ENCODE measurements around the gene ZNF804B. TPM values are rescaled to one million over a fixed set of nuclear protein-coding genes. Genes with fewer than 3 reads are reported as not detected.

Gene ZNF804B
- total RNA-seq, 1 experiment from 2014 or later = not detected

DNA sequence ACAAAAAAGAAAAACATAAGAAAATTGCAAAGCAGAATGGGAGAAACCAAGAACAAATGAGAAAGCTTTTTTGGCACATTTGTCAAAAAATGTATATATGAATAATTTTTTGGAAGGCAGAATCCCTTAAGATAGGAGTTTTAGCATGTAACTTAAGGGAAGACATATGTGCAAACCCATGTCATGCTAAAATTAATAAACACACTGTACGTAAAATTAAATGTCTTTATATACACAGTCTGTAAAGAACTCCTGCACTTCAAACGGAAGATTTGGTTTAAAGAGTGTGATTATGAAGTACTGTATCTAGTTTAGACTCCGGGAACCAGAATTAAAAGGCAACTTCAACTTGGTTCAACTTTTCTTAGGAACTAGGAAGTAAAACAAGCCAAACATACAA, 405.9 kb downstream of the ZNF804B start:
- intact Hi-C loops (cut with micrococcal nuclease; ENCODE audit: unreplicated experiment) = no loop called here
- Histone ChIP-seq H3K27me3 (replicated peaks; ENCODE audit: insufficient read depth, low read depth, low read length, poor library complexity) (no peaks in the 10 kb centered on the region), H3K27ac (ENCODE audit: low read depth, low read length, poor library complexity, severe bottlenecking) (no peak overlapping the region), H3K36me3 (ENCODE audit: insufficient read depth, low read length, poor library complexity, severe bottlenecking) (no peaks in the 10 kb centered on the region), H3K4me1 (ENCODE audit: insufficient read depth, low read length, poor library complexity, severe bottlenecking) (no peaks in the 10 kb centered on the region), H3K9me3 (ENCODE audit: low read depth, low read length, poor library complexity, severe bottlenecking) (no peaks in the 10 kb centered on the region), H3K4me3 (ENCODE audit: low read depth, low read length, poor library complexity, severe bottlenecking) (no peak overlapping the region)
- ChIA-PET POLR2A (ENCODE audit: low non-redundant PET) (no interaction called here), CTCF (no interaction called here)
- no peak for DNase-seq (ENCODE audit: low spot score)
- TF ChIP-seq, protein P1, sequence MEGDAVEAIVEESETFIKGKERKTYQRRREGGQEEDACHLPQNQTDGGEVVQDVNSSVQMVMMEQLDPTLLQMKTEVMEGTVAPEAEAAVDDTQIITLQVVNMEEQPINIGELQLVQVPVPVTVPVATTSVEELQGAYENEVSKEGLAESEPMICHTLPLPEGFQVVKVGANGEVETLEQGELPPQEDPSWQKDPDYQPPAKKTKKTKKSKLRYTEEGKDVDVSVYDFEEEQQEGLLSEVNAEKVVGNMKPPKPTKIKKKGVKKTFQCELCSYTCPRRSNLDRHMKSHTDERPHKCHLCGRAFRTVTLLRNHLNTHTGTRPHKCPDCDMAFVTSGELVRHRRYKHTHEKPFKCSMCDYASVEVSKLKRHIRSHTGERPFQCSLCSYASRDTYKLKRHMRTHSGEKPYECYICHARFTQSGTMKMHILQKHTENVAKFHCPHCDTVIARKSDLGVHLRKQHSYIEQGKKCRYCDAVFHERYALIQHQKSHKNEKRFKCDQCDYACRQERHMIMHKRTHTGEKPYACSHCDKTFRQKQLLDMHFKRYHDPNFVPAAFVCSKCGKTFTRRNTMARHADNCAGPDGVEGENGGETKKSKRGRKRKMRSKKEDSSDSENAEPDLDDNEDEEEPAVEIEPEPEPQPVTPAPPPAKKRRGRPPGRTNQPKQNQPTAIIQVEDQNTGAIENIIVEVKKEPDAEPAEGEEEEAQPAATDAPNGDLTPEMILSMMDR (conservative IDR thresholded peaks at IDR 0.05; ENCODE audit: low read depth, low read length) = no peak
- no peak for TF ChIP-seq EZH2 (IDR thresholded peaks at IDR 0.05; ENCODE audit: borderline replicate concordance, low read depth, low read length, poor library complexity, severe bottlenecking)
- no TSS peak for BruUV-seq (replicated peaks)

GRCh38 chr7:89170628-89171027, 411.1 kb downstream of the ZNF804B start:
- Histone ChIP-seq H3K4me3 (ENCODE audit: low read depth, low read length, poor library complexity, severe bottlenecking) (no peak overlapping the region), H3K27me3 (replicated peaks; ENCODE audit: insufficient read depth, low read depth, low read length, poor library complexity) (no peaks in the 10 kb centered on the region), H3K27ac (ENCODE audit: low read depth, low read length, poor library complexity, severe bottlenecking) (no peak overlapping the region), H3K9me3 (ENCODE audit: low read depth, low read length, poor library complexity, severe bottlenecking) (no peaks in the 10 kb centered on the region), H3K4me1 (ENCODE audit: insufficient read depth, low read length, poor library complexity, severe bottlenecking) (no peaks in the 10 kb centered on the region), H3K36me3 (ENCODE audit: insufficient read depth, low read length, poor library complexity, severe bottlenecking) (no peaks in the 10 kb centered on the region)
- TF ChIP-seq, protein P1 (conservative IDR thresholded peaks at IDR 0.05; ENCODE audit: low read depth, low read length) = no peak
- TF ChIP-seq EZH2 (IDR thresholded peaks at IDR 0.05; ENCODE audit: borderline replicate concordance, low read depth, low read length, poor library complexity, severe bottlenecking) = no peak
- CTCF ChIA-PET = no interaction called here
- no TSS peak for BruUV-seq (replicated peaks)
- POLR2A ChIA-PET (ENCODE audit: low non-redundant PET) = no interaction called here
- no peak for DNase-seq (ENCODE audit: low spot score)
- intact Hi-C loops (cut with micrococcal nuclease; ENCODE audit: unreplicated experiment) = no loop called here

DNA sequence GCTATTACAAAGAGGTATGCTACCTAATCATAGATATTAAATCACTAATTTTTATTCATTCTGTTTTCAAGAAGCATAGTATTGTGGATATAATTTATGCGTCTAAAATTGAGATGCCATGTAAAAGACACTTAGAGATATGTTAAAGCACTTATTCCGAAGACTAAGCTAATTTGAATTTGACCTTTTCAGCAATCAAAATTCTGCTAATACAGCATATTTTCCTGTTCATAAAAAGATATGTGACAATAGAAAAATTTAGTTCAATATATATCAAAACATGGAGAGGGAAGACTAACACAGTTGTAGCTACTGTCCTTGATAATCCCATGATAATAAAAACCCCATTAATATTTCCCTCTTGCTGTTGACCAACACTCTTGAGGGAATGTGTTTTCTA, 422.6 kb downstream of the ZNF804B start:
- ChIA-PET POLR2A (ENCODE audit: low non-redundant PET) (no interaction called here), CTCF (no interaction called here)
- Histone ChIP-seq H3K27me3 (replicated peaks; ENCODE audit: insufficient read depth, low read depth, low read length, poor library complexity) (no peaks in the 10 kb centered on the region), H3K4me1 (ENCODE audit: insufficient read depth, low read length, poor library complexity, severe bottlenecking) (no peaks in the 10 kb centered on the region), H3K36me3 (ENCODE audit: insufficient read depth, low read length, poor library complexity, severe bottlenecking) (no peaks in the 10 kb centered on the region), H3K27ac (ENCODE audit: low read depth, low read length, poor library complexity, severe bottlenecking) (no peak overlapping the region), H3K9me3 (ENCODE audit: low read depth, low read length, poor library complexity, severe bottlenecking) (peaks cover 3% of the 10 kb centered on the region), H3K4me3 (ENCODE audit: low read depth, low read length, poor library complexity, severe bottlenecking) (no peak overlapping the region)
- BruUV-seq (replicated peaks) = no TSS peak
- intact Hi-C loops (cut with micrococcal nuclease; ENCODE audit: unreplicated experiment) = no loop called here
- no peak for DNase-seq (ENCODE audit: low spot score)
- no peak for TF ChIP-seq EZH2 (IDR thresholded peaks at IDR 0.05; ENCODE audit: borderline replicate concordance, low read depth, low read length, poor library complexity, severe bottlenecking)
- TF ChIP-seq, protein P1 (conservative IDR thresholded peaks at IDR 0.05; ENCODE audit: low read depth, low read length) = no peak
